Measurements from ENCODE around the gene RMND5B.
A peak's percentile ranks its signal among the peaks of the same experiment; 100 is the strongest.
"Not testable (repeated sequence)": the region's sequence is repeated elsewhere in the genome, so short reads cannot be mapped to it uniquely, and the experiment has no call there.

Gene RMND5B, protein sequence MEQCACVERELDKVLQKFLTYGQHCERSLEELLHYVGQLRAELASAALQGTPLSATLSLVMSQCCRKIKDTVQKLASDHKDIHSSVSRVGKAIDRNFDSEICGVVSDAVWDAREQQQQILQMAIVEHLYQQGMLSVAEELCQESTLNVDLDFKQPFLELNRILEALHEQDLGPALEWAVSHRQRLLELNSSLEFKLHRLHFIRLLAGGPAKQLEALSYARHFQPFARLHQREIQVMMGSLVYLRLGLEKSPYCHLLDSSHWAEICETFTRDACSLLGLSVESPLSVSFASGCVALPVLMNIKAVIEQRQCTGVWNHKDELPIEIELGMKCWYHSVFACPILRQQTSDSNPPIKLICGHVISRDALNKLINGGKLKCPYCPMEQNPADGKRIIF

DNA sequence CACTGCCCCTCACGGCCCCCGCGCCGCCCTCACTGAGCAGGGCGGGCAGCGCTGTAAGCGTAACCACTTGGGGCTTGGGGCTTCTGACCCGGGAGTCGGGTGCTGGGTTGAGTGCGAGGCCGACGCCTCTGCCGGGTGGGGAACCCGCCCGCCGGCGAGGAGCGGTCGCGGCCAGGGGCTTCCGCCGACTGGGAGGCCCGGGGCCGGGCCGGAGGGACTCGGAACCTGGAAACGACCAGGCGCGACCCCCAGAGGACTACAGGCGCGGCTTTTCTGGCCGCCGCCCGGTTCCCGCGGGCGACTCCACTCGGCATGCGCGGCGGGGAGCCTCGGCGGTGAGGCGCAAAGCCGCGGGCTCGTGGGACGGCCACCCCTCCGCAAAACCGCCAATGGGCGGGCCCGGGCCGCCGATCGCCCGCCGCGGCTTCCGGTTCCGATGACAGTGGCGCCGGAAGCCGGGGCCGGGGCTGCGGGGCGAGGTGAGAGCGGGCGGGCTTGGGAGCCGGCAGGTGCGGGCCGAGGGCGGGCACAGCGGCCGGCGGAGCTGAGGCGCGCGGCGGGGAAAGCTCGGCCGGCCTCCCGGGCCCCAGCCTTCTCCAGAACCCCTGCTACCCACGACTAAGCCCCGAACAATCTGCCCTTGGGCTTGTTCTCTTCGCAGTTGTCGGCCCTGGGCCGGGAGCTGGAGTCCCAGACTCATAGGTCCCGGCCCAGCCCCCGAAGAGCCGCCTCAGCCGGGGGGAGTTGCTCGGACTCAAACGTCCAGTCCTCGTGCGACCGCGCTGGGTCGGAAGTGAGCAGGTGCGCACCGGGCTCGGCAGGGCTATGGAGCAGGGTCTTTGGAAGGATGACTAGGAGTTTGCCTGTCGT is at the start of gene RMND5B:
RMND5B (plus strand) TSS at position 439 of the 870 bp plus-strand sequence. CDS start 7,106 bp downstream, outside the sequence.
- peak; percentile 69 for DNase-seq (ENCODE audit: low spot score)

GRCh38 chr5:178081571-178082243 is 49.1 kb upstream of the RMND5B start:
- DNase-seq (ENCODE audit: low spot score), result no peak

DNA sequence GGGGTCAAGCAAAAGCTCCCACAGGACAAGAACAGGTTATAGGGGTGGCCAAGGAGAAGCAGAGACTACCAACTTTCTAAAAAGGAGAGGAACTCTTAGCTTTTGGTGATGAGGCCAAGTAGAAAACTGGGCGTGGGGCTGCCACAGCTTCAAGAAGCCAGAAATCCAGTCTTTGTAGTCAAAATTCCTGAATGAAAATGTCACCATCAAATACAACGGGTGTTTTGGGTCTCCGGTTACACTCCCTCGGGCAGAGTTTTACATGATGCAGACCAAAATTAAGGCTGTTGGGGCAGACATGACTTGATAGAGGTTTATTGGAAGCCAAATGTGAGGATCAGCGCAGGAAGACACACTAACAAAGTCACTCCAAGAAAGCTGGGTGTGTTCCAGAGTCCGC is 46.9 kb upstream of the RMND5B start:
- no peak for DNase-seq (ENCODE audit: low spot score)

DNA sequence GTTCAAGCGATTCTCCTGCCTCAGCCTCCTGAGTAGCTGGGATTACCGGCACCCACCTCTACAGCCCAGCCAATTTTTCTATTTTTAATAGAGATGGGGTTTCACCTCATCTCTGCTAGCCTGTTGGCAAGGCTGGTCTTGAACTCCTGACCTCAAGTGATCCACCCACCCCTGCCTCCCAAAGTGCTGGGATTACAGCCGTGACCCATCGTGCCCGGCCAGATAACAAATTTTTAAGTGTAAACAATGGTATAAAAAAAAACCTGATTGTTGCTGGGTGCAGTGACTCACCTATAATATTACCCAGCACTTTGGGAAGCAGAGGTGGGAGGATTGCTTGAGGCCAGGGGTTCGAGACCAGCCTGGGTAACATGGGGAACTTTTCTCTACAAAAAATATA is 45.5 kb upstream of the RMND5B start:
- no peak for DNase-seq (ENCODE audit: low spot score)

GRCh38 chr5:178086266-178086665 is 44.5 kb upstream of the RMND5B start:
- no peak for DNase-seq (ENCODE audit: low spot score)

DNA sequence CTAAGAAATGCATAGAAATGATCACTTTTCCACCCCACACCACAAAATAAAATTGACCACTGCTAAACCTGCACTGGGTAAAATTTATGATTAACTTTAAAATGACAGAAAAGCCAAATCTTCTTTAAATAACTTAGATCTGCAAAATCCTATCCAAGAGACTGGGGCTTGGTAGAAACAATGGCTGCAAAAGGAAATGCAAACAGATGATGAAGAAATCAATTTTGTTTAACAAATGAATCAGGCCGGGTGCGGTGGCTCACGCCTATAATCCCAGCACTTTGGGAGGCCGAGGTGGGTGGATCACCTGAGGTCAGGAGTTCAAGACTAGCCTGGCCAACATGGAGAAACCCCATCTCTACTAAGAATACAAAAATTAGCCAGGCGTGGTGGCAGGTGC is 43.6 kb upstream of the RMND5B start:
- not testable (repeated sequence) for DNase-seq (ENCODE audit: low spot score)

DNA sequence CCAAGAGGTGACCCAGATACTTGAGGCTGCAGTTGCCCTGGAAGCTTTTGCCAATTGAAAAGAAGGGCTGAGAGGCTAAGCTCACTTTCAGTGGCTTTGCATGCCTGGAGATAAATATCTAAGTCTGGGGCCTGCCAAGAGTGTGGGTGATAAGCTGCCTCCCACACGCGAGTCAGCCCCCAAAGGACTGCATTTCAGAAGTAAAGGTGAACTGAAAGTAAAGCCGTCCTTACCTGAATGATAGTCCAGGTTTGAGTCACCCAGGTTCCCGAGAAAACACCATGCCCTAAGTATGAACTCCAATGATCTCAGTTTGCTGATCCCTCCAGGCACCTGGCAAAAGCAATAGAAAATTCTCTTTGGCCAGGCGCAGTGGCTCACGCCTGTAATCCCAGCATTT is 40.0 kb upstream of the RMND5B start:
- DNase-seq (ENCODE audit: low spot score), result no peak

DNA sequence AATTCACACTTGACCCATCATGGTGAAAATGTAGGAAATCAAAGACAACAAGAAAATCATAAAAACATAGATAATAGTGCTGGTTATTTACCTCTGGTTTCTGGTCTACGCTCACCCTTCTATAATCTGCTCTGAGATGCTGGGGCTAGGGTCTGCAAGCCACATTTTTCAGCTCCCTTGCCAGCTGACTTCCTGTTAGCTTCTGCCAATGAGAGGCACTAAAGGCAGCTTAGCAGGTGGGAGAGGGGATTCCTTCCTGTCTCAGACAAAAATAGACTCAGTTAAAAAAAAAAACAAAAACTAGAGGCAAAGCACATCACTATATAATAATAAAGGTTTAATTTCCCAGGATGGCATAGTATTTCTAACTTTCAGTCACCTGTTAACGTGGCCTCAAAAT is 37.7 kb upstream of the RMND5B start:
- DNase-seq (ENCODE audit: low spot score), result no peak

GRCh38 chr5:178094345-178094744 is 36.5 kb upstream of the RMND5B start:
- DNase-seq (ENCODE audit: low spot score), result no peak

DNA sequence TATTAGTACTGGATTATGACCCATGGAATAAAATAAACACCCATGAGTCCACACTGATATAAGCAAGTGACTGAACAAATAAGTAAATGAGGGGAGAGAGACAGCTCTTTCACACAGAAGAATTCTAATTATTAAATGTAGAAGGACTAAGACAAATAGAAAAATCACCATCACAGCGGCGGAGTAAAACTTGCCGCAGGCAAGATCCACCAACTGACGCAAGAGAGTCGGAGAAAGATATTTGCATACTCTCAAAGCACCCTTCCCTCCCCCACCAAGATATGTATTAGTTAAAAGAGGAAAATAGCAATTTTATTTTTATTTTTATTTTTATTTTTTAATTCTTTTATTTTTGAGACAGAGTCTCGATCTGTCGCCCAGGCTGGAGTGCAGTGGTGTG is 32.1 kb upstream of the RMND5B start:
- no peak for DNase-seq (ENCODE audit: low spot score)

DNA sequence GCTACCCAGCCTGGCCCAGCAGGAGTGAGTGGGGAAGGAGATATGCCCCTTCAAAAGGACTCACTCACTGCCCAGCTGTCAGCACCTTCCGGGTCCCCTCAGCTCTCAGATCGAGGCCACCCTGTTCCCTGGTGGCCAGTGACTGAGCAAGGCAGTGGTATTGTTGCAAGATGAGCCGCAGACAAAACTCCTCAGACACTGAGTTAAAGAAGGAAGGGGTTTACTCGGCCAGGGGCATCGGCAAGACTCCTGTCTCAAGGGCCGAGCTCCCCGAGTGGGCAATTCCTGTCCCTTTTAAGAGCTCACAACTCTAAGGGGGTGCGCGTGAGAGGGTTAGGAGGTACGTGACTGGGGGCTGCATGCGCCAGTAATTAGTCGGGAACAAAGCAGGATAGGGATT is 27.2 kb upstream of the RMND5B start:
- no peak for DNase-seq (ENCODE audit: low spot score)

GRCh38 chr5:178104492-178104891 is 26.3 kb upstream of the RMND5B start:
- DNase-seq (ENCODE audit: low spot score), result no peak

DNA sequence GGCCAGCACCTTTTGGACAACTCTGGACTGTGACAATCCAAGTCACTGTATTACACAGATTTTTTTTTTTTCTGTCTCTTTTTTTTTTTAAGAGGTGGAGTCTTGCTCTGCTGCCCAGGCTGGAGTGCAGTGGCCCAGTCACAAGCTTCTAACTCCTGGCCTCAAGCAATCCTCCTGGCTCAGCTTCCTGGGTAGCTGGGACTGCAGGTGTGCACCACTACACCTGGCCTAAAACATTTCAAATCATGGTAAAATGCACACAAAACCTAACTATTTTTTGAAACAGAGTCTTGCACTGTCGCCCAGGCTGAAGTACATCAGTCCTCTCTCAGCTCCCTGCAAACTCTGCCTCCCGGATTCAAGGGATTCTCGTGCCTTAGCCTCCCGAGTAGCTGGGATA is 24.7 kb upstream of the RMND5B start:
- DNase-seq (ENCODE audit: low spot score), result no peak

DNA sequence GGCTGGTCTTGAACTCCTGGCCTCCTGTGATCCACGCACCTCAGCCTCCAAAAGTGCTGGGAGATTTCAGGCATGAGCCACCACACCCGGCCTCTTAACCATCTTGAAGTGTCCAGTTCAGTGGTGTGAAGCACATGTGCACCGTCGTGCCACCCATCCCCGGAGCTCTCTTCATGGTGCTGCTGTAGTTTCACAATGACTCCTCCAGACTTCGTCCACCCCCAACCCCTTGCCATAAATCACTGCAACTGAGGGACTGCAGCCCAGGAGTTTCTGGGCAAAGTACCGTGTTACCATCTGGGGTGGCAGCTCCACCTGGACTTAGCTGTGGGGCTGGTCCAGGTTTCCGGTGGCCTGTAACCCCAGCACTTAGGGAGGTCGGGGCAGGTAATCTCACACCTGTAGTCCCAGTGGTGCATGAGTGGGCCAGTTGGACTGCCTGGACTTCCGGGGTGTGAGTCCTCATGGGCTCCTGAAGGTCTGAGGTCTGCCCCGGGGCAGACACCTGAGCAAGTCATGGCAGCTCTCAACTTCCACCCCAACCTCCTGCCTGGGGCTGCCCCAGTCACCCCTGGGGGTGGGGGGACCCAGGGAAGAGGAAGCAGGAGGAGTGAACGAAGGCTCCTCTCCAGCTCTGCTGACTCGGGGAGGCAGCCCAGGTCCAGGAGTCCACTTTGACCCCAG is 24.1 kb upstream of the RMND5B start:
- DNase-seq (ENCODE audit: low spot score), result no peak

DNA sequence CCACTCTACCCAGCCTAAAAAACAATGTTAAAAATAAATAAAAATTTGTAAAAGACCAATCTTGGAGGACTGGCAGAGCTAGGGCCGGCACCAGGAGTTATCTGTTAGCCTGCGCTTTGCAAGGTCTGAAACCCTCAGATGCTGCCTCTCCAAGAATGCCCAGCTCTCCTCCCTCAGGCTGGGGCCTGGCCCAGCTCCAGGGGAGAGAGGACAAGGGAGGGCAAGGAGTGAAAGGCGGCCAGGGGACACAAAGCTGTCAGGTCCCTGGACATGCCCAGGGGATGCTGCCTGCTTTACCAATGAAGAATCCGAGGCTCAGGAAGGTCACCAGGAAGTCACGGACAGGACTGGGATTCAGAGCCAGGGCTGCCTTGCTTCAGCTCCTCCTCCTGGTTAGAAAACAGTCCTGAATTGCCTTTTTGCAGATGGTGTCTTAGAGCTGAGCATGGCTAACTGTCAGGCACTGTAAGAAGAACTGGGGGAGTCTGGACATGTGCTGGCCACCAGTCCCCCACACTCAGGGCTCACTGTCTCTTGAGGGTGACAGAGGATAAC is 23.0 kb upstream of the RMND5B start:
- no peak for DNase-seq (ENCODE audit: low spot score)

DNA sequence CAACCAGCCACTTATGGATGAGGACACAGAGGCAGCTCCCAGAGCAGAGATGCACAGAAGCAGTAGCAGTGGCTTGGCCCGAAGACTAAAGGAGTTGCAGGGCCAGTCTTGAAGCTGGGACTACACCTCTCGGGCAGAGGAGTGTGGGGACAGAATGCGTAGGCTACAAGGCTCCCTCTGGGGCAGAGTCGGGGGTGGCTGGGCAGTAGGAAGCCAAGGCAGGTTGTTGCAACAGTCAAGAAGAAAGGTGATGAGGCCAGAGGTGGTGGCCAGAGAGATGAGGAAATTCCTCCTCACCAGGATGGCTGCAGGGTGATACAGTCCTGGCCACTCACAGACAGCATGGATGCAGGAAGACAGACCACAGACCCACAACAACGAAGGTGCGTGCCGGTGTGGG is 22.4 kb upstream of the RMND5B start:
- no peak for DNase-seq (ENCODE audit: low spot score)

GRCh38 chr5:178108966-178109365 is 21.8 kb upstream of the RMND5B start:
- DNase-seq (ENCODE audit: low spot score), result no peak

DNA sequence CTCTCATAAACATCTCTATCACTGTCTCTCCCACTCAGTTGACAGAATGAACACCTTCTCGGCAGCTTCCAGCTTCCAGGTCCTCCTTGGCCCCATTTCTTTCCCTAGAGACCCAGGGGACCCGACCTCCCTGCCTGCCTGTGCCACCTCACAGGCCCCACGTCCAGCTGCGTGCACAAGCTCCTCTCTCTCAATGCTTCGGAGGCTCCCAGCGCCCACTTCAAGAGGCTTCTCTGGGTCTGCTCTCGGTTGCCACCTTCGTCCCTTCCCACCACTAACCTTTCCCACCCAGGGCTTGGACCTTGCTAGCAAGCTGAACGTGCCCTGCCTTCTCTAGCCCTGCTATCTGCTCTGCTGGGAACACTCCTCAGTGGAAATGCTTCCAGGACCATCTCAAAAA is 20.3 kb upstream of the RMND5B start:
- no peak for DNase-seq (ENCODE audit: low spot score)

GRCh38 chr5:178111925-178112324 is 18.9 kb upstream of the RMND5B start:
- DNase-seq (ENCODE audit: low spot score), result no peak

DNA sequence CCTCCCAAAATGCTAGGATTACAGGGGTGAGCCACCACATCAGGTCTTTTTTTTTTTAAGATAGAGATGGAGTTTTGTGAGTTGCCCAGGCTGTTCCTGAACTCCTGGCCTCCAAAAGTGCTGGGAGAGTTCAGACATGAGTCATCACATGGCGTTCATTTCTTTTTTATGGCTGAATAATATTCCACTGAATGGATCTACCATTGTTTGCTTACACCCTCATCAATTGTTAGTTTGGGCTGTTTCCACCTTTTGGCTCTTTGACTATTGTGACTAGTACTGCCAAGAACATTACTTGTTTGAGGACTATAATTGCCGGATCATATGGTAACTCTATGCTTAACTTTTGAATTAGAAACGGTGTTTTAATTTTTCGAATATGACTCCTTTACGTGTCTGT is 18.3 kb upstream of the RMND5B start:
- no peak for DNase-seq (ENCODE audit: low spot score)

- DNase-seq (ENCODE audit: low spot score), result peak; percentile 70
Observed at GRCh38 chr5:178113141-178113787, 17.6 kb upstream of the RMND5B start, which contains the start of gene N4BP3. TSS of gene N4BP3 (plus strand) at chr5:178113532. CDS start at chr5:178119584, 6,052 bp downstream.
